HG03025 (cell line): Measurements from ENCODE around the gene SORL1.
"Not testable (repeated sequence)": the region's sequence is repeated elsewhere in the genome, so short reads cannot be mapped to it uniquely, and the experiment has no call there.

Experiments used
- ATAC-seq: cut with Tn5 transposase; IDR thresholded peaks from one replicate; pipeline ENCODE4 v1.9.1; 2021; ENCODE audit warnings: mild to moderate bottlenecking, moderate library complexity; ENCODE audit not compliant: unreplicated experiment, low FRiP score

Gene SORL1

DNA sequence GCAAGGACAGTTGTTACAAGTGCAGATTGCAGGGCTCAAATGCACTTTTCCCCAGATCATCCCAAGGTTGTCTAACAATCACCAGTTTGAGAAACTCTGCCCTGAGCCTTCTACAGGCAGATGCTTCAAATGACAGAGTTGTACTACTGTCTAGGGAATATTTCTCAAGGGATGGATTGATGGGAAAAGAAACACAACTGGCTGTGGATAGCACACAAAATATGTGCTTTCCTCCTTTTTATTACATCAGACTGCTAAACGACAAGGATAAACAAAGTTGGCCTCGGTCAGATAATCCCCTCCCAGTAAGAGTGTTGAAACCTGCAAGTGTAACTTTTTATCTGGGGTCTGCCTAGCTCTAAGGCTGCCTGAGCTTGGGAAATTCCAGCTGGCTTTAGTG, 47.3 kb downstream of the SORL1 start:
- no peak for ATAC-seq

DNA sequence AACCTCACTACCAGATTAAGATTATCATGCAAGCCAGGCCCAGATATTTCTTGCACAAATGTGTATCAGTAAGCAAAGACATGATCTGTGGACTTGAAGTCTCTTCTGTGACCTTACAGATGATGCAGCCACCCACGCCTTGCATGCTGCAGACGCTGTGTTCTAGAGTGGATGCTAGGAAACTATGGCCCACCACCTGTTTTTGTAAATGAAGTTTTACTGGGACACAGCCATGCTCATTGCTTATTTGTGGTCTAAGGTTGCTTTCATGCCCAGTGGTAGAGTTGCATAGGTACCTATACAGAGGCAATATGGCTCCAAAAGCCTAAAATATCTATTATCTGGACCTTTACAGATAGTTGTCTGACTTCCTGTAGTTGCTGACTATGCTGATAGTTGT, 48.2 kb downstream of the SORL1 start:
- no peak for ATAC-seq

DNA sequence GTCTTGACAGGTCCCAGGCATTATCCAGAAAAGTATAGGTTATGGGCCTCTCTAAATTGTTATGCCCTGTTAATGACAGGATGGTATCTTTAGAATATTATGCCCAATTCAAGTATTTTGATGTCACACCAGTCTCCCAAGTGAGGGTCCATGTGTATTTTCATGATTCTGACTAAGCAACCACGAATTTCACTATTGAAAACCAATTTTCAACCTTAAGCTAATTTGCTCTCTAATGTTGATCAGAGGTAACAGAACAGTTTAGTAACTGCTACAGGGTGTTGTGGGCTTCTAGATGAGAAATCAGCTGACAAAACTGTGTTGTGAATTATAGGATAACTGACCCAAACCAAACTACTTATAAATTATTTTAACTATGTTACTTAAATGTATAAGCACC, 48.6 kb downstream of the SORL1 start:
- ATAC-seq, result no peak

DNA sequence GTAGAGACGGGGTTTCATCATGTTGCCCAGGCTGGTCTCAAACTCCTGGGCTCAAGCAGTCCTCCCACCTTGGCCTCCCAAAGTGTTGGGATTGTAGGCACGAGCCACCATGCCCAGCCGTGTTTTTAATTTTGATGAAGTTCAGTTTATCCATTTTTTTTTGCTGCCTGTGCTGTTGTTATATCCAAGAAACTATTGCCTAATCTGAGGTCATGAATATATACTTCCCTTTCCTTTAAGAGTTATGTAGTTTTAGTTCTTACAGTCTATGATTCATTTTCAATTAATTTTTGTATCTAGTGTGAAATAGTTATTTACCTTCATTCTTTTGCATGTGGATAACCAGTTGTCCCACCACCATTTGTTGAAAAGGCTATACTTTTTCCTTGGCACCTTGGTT, 50.9 kb downstream of the SORL1 start:
- ATAC-seq, result no peak

DNA sequence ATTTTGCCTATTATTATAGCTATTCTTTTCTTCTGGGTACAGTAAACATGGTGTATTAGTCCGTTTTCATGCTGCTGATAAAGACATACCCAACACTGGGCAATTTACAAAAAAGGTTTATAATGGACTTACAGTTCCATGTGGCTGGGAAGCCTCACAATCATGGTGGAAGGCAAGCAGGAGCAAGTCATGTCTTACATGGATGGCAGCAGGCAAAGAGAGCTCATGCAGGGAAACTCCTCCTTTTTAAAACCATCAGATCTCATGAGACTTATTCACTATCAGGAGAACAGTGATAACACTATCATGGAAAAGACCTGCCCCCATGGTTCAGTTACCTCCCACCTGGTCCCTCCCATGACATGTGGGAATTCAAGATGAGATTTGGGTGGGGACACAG, 54.1 kb downstream of the SORL1 start:
- not testable (repeated sequence) for ATAC-seq

DNA sequence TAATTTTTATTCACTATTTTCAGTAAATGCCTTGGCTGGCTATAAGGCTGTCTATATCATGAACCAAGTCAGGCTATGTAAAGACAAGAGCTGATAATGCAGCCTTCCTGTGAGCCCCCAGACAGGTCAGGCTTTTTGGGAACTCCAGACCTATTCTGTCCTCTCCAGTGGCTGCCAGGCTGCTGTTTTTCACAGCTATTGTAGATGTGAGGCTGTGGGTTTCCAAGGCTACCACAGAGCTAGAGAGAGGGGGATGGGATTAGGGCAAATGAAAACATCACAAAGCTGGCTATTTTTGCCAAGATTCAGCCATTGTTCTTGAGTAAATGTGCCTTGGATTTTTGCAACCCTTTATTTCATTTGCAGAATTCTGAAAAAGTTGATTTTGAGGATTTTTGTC, 56.3 kb downstream of the SORL1 start:
- ATAC-seq, result no peak

DNA sequence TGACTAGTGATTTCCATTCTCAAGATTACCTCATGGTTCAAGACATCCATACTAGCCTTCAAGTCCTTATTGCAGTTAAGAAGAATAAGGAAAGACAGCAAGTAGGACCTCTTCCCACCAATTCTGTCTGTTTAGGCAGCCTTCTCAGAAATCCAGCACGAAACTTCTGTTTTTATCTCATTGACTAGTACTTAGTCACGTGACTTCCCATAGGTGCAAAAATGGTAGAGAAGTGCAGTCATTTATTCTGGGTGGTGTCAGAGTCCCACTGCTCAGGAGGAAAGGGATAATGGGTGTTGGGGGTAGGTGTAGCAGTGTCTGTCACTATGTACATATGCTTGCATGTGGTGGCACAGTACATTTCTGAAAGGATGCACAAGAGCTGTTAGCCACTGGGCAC, 58.3 kb downstream of the SORL1 start:
- no peak for ATAC-seq

DNA sequence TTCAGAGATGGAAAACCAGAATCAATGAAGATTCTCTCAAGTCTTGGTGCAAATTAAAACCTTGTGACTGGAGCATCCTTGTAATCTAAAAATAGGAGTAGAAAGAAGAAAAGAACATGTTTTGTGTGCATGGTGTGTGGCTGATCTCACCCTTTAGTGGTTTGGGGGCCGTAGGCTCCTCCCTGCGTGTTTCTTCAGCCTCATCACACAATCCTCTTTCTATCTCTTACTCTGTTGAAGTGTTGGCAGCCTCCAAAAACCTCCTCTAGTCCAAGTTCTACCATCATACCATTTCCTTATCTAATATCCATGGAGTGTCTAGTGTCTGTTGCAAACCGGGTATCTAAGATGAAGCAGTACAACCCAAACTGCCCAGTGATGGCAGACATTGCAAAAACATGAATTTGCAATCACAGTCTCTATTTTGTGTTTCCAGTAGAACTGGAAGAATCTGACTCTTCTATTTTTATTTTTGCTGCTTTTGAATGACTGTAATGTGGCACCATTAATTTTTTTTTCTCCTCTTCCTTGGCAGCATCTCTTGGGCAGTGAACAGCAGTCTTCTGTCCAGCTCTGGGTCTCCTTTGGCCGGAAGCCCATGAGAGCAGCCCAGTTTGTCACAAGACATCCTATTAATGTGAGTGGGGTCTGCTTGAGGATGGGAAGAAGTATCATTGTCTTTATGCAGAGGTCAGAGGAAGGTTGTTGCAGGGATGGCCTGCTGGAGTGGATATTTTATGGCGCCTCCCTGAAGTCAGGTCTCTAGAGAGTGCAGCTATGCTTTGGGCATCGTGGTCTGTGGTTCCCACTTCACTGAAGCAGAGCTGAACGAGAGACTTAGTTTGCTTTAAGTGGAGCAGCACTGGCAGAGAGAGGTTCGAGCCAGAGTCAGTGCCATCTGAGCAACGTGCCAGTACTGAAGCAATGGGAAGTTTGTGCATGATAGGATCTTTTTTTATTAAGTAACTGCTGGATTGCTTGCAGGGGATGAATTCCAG, 60.7 kb downstream of the SORL1 start:
- no peak for ATAC-seq

DNA sequence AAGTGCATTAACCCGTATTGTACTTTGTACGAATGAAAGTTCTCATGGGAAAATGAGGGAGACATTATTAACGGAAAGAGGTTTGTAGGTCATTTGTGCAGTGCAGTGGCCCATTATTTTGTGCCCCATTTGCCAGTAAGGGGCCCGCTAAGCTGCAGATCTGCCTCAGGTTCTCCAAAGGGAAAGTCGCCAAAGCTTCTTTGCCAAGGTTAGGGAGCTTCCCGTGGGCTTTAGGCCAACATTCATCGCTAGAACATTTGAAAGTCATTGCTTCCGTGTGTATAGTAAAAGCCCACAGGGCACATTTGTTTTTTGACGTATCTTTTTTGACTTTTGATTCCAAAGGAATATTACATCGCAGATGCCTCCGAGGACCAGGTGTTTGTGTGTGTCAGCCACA, 61.7 kb downstream of the SORL1 start:
- ATAC-seq, result no peak

DNA sequence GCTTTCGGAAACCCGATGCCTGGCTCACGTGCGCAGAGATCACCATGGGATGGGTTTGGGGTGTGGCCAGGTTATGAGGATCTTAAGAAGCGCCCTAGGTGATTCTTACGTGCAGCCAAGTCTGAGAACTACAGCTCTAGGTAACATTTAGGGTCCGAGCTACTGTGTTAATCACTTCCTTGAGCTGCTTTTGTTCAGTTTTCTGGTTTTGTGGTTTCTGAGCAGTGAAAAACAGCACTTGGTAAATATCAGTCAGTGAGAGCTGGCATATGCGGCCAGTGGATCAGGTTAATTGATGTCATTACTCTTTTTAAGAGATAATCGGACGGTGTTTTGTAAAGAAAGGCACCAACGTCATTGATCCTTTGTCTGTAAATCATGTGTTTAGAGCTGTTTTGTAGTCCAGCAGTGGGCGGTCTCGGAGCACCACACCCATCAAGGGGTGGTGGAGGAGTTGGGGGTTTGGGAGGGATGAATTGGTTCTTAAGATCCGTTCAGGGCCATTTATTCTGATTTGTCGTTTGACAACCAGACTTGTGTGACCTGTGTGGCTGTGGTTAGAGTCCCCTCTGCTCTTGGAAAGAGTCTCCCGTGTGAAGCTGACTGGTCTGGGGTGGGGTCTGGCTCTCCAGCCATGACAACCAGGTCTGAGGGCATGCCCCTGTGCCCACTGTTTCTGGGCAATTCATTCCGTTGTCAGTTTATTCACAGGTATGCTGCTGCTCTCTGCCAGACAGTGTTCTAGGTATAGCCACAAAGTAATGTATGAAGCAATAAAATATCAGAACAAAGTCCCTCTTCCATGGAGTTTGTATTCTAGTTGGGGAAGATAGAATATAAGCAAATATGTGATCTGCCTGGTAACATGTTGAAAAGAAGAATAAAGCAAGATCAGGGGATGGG, 62.6 kb downstream of the SORL1 start:
- no peak for ATAC-seq

DNA sequence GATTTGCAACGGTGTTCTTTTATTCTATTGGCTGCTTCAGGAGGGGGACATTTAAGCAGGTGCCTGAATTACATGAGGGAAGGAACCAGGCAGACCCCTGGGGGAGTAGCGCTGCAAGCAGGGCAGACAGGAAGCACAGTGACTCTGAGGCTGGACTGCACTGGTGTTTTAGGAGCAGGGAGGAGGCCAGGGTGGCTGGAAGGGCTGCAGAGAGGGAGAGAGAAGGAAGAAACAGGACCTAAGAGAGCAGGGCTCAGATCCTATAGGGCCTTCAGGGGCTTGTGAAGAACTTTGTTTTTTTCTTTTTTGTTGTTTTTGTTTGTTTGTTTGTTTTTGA, 63.2 kb downstream of the SORL1 start:
- no peak for ATAC-seq

DNA sequence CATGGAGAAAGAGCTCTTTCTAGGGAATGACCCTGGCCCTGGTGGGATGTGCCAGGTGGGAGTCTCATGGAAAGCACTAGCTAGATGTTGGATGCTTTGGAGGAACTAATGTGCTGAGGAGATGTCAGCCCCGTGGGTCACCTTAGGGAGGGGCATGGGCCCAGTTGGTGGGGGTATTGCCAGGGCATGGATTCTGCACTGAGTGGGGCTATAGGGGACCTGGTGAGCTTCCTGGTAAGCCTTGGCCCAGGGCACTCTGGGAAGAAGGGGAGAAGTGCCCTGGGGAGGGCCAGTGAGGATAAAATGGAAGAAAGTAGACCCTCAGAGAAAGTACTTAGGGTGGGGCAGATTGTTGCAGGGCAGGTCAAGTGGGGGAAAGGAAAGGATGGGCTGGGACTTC, 65.9 kb downstream of the SORL1 start:
- no peak for ATAC-seq

DNA sequence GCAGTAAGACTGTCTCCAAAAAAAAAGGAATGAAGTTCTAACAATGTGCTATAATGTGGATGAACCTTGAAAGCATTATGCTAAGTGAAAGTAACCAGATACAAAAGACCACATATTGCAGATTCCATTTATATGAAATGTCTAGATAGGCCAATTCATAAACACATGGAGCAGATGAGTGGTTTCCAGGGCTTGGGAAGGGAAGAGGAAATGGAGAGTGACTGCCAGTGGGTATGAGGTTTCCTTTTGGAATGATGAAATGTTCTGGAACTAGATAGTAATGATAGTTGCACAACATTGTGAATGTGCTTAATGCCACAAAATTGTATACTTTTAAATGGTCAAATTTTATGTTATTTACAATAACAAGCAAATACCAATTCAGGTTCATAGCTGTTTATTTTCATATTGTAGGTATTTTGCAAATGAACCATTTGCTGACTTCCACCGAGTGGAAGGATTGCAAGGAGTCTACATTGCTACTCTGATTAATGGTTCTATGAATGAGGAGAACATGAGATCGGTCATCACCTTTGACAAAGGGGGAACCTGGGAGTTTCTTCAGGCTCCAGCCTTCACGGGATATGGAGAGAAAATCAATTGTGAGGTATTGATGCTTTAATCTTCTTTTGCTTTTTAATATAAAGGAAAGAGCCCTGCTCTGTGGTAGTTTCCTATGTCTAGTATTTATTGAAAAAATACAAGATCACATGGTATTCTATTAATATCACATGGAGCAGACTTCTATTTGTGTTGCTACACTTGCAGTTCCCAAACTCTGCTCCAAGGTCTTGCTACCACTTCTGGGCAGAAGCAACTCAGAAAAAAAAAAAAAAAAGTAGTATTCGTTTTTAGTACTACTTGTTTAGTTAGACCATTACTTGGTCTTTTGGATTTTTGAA, 68.4 kb downstream of the SORL1 start:
- ATAC-seq, result no peak

DNA sequence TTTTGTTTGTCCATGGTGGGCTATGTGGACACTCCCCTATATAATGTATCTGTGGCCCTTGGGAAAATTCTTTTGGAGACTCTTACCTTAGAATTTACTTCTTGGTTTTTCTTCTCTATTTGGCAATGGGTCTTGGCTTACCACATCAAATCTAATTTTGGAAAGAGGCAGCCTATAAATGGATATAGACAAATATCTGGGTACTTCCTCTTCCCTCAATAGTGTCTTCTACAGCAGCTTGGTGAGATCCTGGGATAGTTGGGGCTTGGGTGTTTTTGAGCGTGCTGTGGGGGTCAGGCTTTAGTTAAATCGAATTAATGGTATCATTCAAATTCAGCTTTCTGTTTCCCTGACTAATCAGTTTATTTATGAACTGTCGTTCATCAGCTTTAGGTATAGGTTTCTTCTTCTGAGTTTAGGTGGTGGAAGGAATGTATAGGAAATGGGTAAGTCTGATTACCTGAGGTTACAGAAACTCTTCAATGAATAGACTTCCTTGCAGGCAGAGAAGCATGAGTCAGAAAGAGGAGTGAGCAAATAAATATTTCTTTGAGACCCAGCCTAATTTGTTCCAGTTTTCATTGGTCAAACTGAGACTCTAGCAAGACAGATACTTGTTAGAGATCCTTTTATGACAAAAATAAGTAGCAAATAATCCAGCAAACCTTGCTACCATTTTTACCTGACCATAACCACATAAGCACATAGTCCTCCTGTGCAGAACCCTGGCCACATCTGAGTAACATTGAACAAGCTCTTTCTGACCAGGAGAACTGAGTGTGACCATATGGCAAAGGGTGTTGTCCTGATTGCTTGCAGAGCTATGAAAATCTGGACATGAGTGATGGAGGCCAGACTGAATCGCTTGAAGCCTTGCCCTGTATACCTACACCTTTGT, 69.3 kb downstream of the SORL1 start:
- no peak for ATAC-seq

DNA sequence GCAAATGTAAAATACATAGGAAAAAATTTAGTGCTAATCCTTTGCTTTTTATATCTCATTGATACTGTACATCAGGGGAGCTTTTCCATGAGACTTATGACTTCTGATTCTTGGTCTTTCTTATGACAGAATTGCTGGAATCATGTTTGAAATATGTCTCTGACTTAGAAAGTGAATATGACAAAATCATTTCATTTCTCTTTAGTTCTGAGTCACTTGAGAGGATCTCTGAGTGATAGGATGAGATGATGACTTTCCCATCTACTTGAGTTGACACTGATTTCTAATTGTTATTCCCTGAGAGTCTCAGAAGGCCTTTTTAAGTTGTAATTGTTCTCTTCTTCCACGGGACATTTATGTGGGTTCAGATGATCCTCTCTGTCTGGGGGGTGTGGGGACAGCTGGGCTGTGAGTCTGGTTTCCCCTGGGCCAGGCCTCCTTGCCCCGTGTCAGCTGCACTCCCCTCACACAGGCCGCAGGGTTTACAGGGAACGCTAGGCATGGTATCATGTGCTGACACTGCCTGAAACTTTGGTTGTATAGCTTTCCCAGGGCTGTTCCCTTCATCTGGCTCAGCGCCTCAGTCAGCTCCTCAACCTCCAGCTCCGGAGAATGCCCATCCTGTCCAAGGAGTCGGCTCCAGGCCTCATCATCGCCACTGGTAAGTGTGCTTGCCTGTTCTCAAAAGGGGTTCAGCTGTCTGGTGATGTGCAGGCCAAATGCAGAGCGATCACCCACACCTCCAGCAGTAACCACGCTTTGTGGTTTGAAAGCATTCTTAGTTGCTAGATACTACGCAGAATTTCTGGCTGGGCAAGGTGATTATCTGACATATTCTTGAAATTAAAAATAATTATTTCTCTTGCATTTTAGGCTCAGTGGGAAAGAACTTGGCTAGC, 70.2 kb downstream of the SORL1 start:
- no peak for ATAC-seq

DNA sequence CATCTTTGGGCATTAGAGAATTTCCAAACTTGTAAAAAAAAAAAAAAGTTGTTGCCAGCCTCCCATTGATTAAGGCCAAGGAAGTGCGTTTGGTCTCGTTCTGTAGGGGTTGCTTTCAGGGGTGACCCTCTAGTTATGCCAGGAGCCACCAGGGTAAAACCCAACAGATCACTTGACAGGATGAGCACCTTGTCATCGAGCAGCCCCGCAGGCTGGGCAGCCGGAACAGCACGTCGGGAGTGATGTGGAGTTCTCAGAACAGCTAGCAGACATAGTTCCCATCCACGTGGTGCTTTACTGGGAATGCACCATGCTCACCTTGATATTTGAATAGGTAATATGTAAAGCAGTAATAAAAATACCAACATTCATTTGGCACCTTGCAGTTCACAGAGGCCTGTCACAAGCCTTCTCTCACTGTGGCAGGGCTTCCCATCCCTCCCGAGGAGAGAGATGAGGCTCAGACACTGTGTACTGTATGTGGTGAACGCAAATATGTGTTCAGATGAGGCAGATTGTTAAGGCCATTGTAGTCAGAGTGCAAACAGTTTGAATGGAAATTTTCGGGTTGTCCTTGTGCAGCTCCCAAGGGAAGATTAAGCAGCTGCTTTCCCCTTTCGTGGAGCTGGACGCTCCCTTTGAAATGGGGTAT, 71.6 kb downstream of the SORL1 start:
- ATAC-seq, result no peak

DNA sequence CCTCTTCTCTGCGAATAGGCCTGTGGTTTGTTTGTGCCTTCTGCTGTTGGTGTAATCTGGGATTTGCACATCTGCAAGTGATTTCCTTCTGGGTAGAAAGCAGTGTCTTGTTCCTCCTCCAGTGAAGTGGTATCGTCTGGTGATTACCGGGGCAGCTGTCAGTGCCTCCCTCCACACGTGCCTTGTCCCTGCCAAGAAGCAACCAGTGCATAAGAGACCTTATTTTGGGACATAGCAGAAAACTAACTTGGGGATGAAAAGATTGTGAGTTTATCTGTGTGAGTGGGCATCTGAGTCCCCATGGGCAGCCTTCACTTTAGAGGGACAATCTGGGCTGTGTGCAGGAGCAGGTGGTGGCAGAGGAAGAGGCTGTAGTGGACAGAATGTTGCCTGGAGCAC, 72.1 kb downstream of the SORL1 start:
- no peak for ATAC-seq

DNA sequence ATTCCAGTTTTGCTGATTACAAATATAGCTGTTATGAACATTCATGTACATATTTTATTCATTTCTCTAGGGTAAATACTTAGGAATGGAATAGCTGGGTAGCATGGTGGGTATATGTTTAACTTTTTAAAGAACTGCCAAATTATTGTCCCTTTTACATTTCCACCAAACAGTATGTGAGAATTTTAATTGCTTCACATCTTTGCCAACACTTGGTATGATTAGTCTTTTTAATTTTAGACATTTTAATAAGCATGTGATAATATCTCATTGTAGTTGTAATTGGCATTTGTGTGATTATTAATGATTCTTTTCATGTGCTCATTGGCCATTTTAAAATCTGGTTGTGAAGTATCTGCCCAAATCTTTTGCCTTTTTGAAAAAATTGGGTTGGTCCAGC, 73.3 kb downstream of the SORL1 start:
- no peak for ATAC-seq
